Stomach (tissue), 9 donors: Measurements from ENCODE around the gene PLEKHA6. TPM values are rescaled to one million over a fixed set of nuclear protein-coding genes. Genes with fewer than 3 reads are reported as not detected.

Experiments
- DNase-seq, 2 donors: peaks; one replicate each; pipeline versions ENCODE4 v3.0.0 to v3.0.0-alpha.2; 2013 to 2019
- H3K27ac ChIP-seq, 5 donors: fragments of 200-600 bp in 4 of 5; sonication (generic) in 4 of 5; one replicate each; pipeline ENCODE4 v1.5.1; 2013 to 2019; ENCODE audit warnings: mild to moderate bottlenecking in 1 of 5, moderate library complexity in 1 of 5
- H3K27me3 ChIP-seq, 3 donors: fragments of 200-600 bp; sonication (generic); one replicate each; pipeline ENCODE4 v1.5.1; 2017 to 2019; ENCODE audit warnings: mixed run types in 1 of 3
- H3K36me3 ChIP-seq, 4 donors: fragments of 200-600 bp; sonication (generic); 1 replicate in 3 of 4; 2 replicates in 1 of 4; pipeline ENCODE4 v1.5.1; 2016 to 2019
- H3K4me1 ChIP-seq, 4 donors: fragments of 200-600 bp; sonication (generic); one replicate each; pipeline ENCODE4 v1.5.1; 2016 to 2019
- H3K4me3 ChIP-seq, 4 donors: fragments of 200-600 bp; sonication (generic) in 3 of 4; one replicate each; pipeline ENCODE4 v1.5.1; 2016 to 2019; ENCODE audit warnings: mild to moderate bottlenecking in 1 of 4
- H3K9me3 ChIP-seq, 4 donors: fragments of 200-600 bp; sonication (generic); one replicate each; pipeline ENCODE4 v1.5.1; 2016 to 2019
- EP300 ChIP-seq: sonication (generic); formaldehyde crosslinking; IDR thresholded peaks from one replicate; pipeline ENCODE4 v1.6.1; 2017; ENCODE audit warnings: antibody characterized with exemption
- POLR2A ChIP-seq, 4 donors: fragments of 450-650 bp; IDR thresholded peaks; one replicate each; pipeline ENCODE4 v1.6.1; 2016; ENCODE audit warnings: antibody characterized with exemption in 4 of 4, control low read depth in 2 of 4, mild to moderate bottlenecking in 1 of 4, moderate library complexity in 1 of 4
- POLR2AphosphoS5 ChIP-seq, 3 donors: sonication (generic); formaldehyde crosslinking; IDR thresholded peaks; one replicate each; pipeline ENCODE4 v1.6.1; 2016; ENCODE audit warnings: antibody characterized with exemption in 3 of 3
- WGBS, 5 donors: extraction: QIAGEN DNeasy Blood & Tissue Kit in 3 of 5; methylation state at CpG; one replicate each; pipeline versions ENCODE4 v1.1.5 to v1.1.7; 2013 to 2018; 5-methylcytosine and 5-hydroxymethylcytosine counted together
- intact Hi-C: fragments of 100-400 bp; cut with DNase I; formaldehyde crosslinking; loops from one replicate; pipeline ENCODE4 v1.15.1; 2023; ENCODE audit warnings: low total_unique reads
- polyA plus RNA-seq, 3 donors: library from polyadenylated mRNA; stranded (reverse); fragments of 200-250 nt; gene quantifications; one replicate each; pipeline ENCODE4 v1.2.3, GENCODE V29; 2013
- total RNA-seq, 5 donors: library from RNA; depleted of rRNA; stranded (reverse); fragments of >200 nt; gene quantifications; one replicate each; pipeline versions ENCODE4 v1.1.0 to v1.2.3, GENCODE V29; 2014 to 2016
- TF ChIP-seq, protein P1 (sequence below), 7 experiments: fragments of 450-650 bp in 4 of 7; fragments of 200-600 bp in 3 of 7; sonication (generic) in 3 of 7; IDR thresholded peaks; one replicate each; pipeline ENCODE4 v1.5.1; 2016 to 2019; ENCODE audit warnings: antibody characterized with exemption in 7 of 7, control low read depth in 2 of 7, mild to moderate bottlenecking in 1 of 7
- donor health status: healthy with polysubstance abuse.
- donor health status: Bipolar disorder and iron deficiency.
- donor health status: healthy.

The PLEKHA6 gene
- total and polyA plus RNA-seq, 8 donors, result 6.4 to 97.9 (median 34.8) TPM

DNA sequence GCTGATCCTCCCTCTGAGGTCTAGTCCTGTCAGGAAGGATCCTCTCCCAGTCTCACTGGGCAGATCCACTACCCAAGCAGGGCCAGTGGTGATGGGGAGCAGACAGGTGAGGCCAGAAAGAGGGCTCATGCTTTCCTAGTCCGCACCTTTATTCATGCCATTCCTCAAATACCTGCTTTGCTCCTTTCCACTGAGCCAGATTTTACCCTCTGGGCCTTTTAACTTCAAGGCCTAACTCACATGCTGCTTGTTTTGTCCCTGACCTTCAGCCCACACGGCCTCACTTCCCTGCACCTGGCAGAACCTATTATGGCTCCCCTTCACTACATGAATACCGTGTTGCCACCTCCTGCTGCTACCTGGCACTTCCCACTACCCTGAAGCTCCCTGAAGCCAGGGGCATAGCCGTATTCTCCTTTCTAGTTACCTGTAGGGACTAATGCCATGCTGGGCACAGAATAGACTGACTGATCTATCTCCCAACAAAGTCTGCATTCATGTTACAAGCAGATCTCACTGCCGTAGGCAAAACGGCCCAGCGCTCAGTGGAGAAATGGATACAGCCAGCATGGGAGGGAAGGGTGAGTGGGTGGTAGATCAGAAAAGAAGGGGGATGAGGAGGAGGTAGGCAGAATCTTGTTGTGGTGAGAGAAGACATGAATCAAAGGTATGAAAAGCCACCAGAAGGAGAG lies 109.8 kb downstream of the PLEKHA6 start:
- Histone ChIP-seq H3K27me3 (no peaks in the 10 kb centered on the region), H3K9me3 (no peaks in the 10 kb centered on the region), H3K27ac (no peak overlapping the region), H3K4me3 (no peak overlapping the region), H3K4me1 (peaks cover 0 to 11% (median 0%) of the 10 kb centered on the region in 4 donors), H3K36me3 (peaks cover 34 to 80% (median 69%) of the 10 kb centered on the region in 4 donors)
- intact Hi-C loops, result no loop called here
- TF ChIP-seq, protein P1, sequence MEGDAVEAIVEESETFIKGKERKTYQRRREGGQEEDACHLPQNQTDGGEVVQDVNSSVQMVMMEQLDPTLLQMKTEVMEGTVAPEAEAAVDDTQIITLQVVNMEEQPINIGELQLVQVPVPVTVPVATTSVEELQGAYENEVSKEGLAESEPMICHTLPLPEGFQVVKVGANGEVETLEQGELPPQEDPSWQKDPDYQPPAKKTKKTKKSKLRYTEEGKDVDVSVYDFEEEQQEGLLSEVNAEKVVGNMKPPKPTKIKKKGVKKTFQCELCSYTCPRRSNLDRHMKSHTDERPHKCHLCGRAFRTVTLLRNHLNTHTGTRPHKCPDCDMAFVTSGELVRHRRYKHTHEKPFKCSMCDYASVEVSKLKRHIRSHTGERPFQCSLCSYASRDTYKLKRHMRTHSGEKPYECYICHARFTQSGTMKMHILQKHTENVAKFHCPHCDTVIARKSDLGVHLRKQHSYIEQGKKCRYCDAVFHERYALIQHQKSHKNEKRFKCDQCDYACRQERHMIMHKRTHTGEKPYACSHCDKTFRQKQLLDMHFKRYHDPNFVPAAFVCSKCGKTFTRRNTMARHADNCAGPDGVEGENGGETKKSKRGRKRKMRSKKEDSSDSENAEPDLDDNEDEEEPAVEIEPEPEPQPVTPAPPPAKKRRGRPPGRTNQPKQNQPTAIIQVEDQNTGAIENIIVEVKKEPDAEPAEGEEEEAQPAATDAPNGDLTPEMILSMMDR (IDR thresholded peaks at IDR 0.05), result no peak
- TF ChIP-seq POLR2AphosphoS5 (IDR thresholded peaks at IDR 0.05) (no peak), POLR2A (IDR thresholded peaks at IDR 0.05) (no peak), EP300 (no peak)
- no peak for DNase-seq
- 74 to 81% (median 78%) methylated on average over 7 of the region's 7 CpGs for WGBS, 5 donors

DNA sequence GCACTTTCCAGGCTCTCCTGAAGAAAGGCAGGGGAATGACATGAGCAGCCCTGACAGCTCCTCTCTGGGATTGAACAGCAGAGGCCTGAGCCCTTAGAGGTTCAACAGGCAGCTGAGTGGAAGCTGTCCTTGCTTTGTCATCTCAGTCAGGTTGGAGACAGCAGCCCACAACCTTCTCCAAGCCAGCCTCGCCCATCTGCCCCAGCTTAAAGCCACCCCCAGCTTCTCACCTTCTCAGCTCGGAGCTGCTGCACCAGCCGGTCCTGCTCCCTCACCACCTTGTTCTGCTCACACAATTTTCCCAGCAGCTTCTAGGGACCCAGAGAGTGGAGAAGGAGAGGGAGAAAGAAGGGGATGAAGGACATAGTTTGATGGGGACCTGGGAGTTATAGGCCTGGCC lies 110.8 kb downstream of the PLEKHA6 start:
- Histone ChIP-seq H3K9me3 (no peaks in the 10 kb centered on the region), H3K27ac (no peak overlapping the region), H3K36me3 (peaks cover 38 to 89% (median 75%) of the 10 kb centered on the region in 4 donors), H3K4me1 (peaks cover 0 to 2% (median 0%) of the 10 kb centered on the region in 4 donors), H3K4me3 (no peak overlapping the region), H3K27me3 (no peaks in the 10 kb centered on the region)
- intact Hi-C loops, result no loop called here
- WGBS, 5 donors, result 87 to 97% (median 94%) methylated on average over 3 of the region's 3 CpGs
- TF ChIP-seq EP300 (no peak), POLR2AphosphoS5 (IDR thresholded peaks at IDR 0.05) (no peak)
- TF ChIP-seq, protein P1 (IDR thresholded peaks at IDR 0.05), result no peak
- DNase-seq, result no peak

DNA sequence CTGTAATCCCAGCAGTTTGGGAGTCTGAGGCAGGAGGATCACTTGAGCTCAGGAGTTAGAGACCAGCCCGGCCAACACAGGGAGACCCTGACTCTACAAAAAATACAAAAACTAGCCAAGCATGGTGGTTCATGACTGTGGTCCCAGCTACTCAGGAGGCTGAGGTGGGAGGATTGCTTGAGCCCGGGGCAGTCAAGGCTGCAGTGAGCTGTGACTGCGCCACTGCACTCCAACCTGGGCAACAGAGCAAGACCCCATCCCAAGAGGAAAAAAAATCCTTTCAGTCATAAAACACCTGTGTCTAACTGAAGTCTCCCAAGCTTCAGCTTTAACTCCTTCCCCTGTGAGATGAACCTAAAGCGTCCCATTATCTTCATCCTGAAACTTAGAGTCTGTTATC lies 112.9 kb downstream of the PLEKHA6 start:
- H3K27me3 ChIP-seq, result no peaks in the 10 kb centered on the region
- DNase-seq, result no peak
- no peak overlapping the region for H3K27ac ChIP-seq
- TF ChIP-seq, protein P1 (IDR thresholded peaks at IDR 0.05), result no peak
- TF ChIP-seq EP300, result no peak
- no peak for TF ChIP-seq POLR2AphosphoS5 (IDR thresholded peaks at IDR 0.05)
- no peak for TF ChIP-seq POLR2A (IDR thresholded peaks at IDR 0.05)
- no peaks in the 10 kb centered on the region for H3K4me1 ChIP-seq
- H3K4me3 ChIP-seq, result no peak overlapping the region
- no peaks in the 10 kb centered on the region for H3K9me3 ChIP-seq
- WGBS, 5 donors, result 86 to 96% (median 90%) methylated on average over 4 of the region's 4 CpGs
- intact Hi-C loops, result no loop called here
- peaks cover 39 to 100% (median 92%) of the 10 kb centered on the region in 4 donors for H3K36me3 ChIP-seq

DNA sequence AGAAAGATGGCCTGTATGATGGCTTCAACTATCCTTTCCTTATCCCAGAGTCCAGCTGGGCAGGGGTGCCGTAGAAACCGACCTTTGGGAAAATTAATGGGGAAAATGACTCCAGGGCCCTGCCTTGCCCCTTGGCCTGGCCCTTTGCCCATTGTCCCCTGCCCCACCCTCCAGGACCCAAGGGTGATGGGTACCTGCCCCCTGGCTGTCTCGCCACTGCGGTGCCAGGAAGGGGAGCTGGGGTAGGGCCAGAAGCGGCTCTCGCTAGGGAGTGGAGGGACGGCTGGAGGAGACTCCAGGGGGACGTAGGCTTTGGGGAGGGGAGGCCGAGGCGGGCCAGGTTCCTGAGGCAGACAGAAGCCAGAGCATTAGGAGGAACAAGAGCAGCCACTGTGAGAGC lies 116.8 kb downstream of the PLEKHA6 start:
- H3K4me1 ChIP-seq, result no peaks in the 10 kb centered on the region
- intact Hi-C loops, result no loop called here
- DNase-seq, result no peak
- H3K9me3 ChIP-seq, result no peaks in the 10 kb centered on the region
- peaks cover 32 to 100% (median 98%) of the 10 kb centered on the region in 4 donors for H3K36me3 ChIP-seq
- 82 to 92% (median 91%) methylated on average over 10 of the region's 10 CpGs for WGBS, 5 donors
- TF ChIP-seq POLR2A (IDR thresholded peaks at IDR 0.05), result no peak
- no peak for TF ChIP-seq POLR2AphosphoS5 (IDR thresholded peaks at IDR 0.05)
- no peak for TF ChIP-seq EP300
- TF ChIP-seq, protein P1 (IDR thresholded peaks at IDR 0.05), result no peak
- no peaks in the 10 kb centered on the region for H3K27me3 ChIP-seq
- H3K4me3 ChIP-seq, result no peak overlapping the region
- H3K27ac ChIP-seq, result no peak overlapping the region
